NCI-H128 (cell line): ENCODE data around the gene ZNF800.
A peak's percentile ranks its signal among the peaks of the same experiment; 100 is the strongest.
"Not testable (repeated sequence)": the region's sequence is repeated elsewhere in the genome, so short reads cannot be mapped to it uniquely, and the experiment has no call there.

Experiments
- DNase-seq: peaks from one replicate; lab custom pipeline; 2025; ENCODE audit not compliant: unreplicated experiment; lab: John Stamatoyannopoulos, UW

The ZNF800 gene, protein sequence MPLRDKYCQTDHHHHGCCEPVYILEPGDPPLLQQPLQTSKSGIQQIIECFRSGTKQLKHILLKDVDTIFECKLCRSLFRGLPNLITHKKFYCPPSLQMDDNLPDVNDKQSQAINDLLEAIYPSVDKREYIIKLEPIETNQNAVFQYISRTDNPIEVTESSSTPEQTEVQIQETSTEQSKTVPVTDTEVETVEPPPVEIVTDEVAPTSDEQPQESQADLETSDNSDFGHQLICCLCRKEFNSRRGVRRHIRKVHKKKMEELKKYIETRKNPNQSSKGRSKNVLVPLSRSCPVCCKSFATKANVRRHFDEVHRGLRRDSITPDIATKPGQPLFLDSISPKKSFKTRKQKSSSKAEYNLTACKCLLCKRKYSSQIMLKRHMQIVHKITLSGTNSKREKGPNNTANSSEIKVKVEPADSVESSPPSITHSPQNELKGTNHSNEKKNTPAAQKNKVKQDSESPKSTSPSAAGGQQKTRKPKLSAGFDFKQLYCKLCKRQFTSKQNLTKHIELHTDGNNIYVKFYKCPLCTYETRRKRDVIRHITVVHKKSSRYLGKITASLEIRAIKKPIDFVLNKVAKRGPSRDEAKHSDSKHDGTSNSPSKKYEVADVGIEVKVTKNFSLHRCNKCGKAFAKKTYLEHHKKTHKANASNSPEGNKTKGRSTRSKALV

GRCh38 chr7:127392566-127393367, at the start of gene ZNF800:
ZNF800 (minus strand) TSS chr7:127392708; CDS start chr7:127391557, 1,151 bp downstream.
- DNase-seq, result peak; percentile 51

GRCh38 chr7:127440206-127440605, 47.7 kb upstream of the ZNF800 start:
- DNase-seq, result no peak

DNA sequence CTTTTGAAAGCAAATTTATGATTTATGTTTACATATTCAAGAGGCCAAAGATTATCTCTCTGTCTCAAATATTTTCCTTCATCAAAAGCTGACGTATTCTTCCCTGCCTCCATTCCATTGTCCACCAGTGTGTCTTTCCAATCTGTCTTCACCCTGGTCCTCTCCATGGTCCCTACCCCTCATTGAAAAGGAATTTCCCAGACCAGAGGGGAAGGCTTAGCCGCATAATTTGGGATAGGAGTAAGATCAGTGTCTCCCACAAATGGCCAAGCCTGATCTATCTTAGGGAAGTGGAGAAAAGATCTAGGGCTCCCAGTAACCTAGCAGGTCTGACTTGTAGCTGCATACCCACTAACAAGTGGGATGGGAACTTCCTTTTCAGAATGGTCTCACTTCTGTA, 46.3 kb upstream of the ZNF800 start:
- DNase-seq, result no peak

- DNase-seq, result no peak
These were observed 45.3 kb upstream of the ZNF800 start for GRCh38 chr7:127437837-127438236.

- DNase-seq, result no peak
These were observed 44.7 kb upstream of the ZNF800 start for GRCh38 chr7:127437241-127437640.

GRCh38 chr7:127429281-127429680, 36.8 kb upstream of the ZNF800 start:
- not testable (repeated sequence) for DNase-seq

DNA sequence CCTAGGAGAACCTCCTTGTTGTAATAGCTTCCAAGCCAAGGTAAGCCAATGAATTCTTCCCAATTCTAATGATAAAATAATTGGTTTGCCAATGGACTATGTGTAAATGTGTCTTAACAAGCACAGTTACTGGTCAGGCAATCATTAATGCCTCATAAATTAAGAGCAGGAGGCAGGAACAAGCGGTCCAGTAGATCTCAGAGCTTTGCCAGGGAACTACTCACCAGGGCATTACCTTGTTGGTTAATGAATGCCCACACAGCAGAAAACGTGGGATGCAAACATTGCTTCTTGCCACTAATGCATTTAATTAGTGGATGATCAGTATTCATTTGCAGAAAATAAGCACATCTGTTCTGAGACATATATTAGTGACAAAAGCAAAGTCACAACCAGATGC, 26.7 kb upstream of the ZNF800 start:
- no peak for DNase-seq

DNA sequence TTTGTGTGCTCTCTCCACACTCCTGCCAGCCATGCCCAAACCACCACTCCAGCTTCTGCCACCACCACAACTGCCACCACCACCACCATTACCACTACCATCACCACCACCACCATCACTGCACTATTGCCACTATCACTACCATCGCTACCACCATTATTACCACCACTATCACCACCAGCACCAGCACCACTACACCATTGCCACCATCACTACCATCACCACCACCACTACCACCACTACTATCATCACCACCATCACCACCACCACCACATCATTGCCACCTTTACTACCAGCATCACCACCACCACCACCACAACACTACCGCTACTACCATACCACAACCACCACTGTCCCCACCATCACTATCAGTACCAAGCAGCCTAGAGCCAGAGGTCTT, 26.0 kb upstream of the ZNF800 start:
- no peak for DNase-seq

- DNase-seq, result no peak
These were observed 24.8 kb upstream of the ZNF800 start for GRCh38 chr7:127417346-127417745.

GRCh38 chr7:127415060-127415742, 22.7 kb upstream of the ZNF800 start:
- no peak for DNase-seq

DNA sequence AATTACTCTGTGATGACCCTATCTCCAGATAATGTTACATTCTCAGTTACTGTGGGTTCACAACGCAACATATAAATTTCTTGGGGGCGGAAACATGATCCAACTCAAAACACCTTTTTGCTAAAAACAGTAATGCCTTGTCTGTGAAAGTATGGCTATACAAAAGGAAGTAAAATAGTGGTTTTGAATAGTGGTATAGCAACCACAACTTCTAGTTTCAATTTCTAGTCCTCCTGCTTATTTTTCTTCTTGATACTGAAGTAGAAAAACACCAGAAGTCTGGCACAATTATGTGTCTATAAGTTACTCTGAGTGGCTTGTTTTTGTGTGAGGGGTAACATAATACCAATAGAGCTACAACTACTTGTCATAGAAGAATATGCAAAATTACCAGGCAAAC, 21.5 kb upstream of the ZNF800 start:
- DNase-seq, result no peak

DNA sequence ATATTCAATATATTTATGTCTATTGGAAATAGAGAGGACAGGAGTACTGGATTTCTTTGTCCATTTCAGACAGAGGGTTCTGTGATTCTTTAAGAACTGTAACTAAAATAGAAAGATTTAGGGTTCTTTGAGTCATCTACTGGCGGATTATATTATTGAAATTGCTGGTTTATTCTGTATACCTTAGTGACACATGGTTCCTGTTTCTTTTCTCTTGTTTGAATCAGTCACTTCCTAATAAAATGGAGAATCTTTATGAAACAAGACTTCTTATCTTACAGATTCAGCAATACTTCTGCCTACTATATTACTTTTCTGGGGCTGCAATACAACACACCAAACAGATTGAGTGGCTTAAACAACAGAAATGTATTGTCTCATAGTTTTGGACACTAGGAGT, 20.8 kb upstream of the ZNF800 start:
- no peak for DNase-seq

DNA sequence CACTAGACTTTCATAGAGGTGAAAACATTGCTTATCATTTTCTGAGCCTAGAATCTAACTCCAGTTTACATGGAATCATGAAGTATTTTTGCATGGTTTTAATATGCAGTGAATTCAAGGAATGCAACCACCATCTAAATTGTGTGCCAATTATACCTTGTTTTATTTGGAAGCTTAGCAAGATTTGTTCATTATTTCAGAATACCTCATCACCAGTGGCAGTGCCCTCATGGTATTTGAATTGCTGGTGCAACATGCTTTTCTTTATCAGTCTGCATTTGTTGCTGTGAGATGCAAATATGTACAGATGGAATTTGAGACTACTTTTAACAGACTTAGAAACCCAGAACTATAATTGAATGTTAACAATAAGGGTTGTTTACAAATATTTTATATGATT, 18.7 kb upstream of the ZNF800 start:
- DNase-seq, result no peak

GRCh38 chr7:127409629-127410028, 17.1 kb upstream of the ZNF800 start:
- DNase-seq, result no peak

- DNase-seq, result no peak
These were observed 12.0 kb upstream of the ZNF800 start for GRCh38 chr7:127404286-127405072.

- DNase-seq, result no peak
These were observed 3.7 kb upstream of the ZNF800 start for GRCh38 chr7:127396184-127396583.

DNA sequence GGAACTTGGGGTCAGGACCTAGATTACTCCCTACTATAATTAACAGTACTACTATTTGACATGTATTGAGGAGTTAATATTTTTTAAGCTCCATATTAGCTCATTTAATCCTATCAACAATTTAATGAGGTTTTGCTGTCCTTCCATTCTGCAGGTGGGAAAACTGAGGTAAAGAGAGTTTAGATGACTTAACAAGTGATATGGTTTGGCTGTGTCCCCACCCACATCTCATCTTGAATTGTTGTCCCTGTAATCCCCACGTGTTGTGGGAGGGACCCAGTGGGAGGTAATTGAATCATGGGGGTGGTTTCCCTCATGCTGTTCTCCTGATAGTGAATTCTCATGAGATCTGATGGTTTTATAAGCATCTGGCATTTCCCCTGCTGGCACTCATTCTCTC, 2.6 kb upstream of the ZNF800 start:
- DNase-seq, result not testable (repeated sequence)

- no peak for DNase-seq
These were observed 1.0 kb upstream of the ZNF800 start for GRCh38 chr7:127393368-127394058.

GRCh38 chr7:127392182-127392565, 334 bp downstream of the ZNF800 start:
- no peak for DNase-seq
